GM13976 (cell line): ENCODE data around the gene EPO.
"Not testable (repeated sequence)": the region's sequence is repeated elsewhere in the genome, so short reads cannot be mapped to it uniquely, and the experiment has no call there.

Experiments used
- DNase-seq: peaks from one replicate; pipeline ENCODE4 v3.0.0; 2012; ENCODE audit warnings: low spot score
- in situ Hi-C: fragments of 300-500 bp; cut with MboI; formaldehyde crosslinking; loops from one replicate; pipeline ENCODE4 v1.12.0; 2022; ENCODE audit warnings: low sequenced_read_pairs, mixed read lengths, inconsistent platforms; ENCODE audit not compliant: unreplicated experiment
- TF ChIP-seq, protein P1 (sequence below): IDR thresholded peaks from 2 replicates; pipeline ENCODE4 v1.5.1; 2012; ENCODE audit warnings: borderline replicate concordance, mild to moderate bottlenecking; ENCODE audit not compliant: insufficient read depth; ENCODE audit errors: extremely low read depth, missing control alignments, control extremely low read depth

The EPO gene

DNA sequence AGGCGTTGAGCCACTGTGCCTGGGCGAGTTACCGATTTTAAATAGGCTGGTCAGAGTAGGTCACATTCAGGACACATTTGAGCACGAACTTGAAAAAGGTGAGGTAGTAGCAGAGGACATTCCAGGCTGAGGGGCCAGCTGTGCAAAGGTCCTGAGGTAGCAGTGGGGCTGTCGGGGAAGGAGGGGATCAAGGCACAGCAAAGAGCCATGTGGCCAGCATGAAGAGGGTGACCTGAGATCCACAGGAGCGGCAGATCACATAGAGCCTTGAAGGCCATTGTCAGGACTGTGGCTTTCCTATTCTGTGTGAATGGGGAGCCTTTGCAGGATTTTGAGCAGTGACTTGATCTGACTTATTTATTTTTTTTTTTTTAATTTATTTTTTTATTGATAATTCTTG lies 19.7 kb downstream of the EPO start:
- TF ChIP-seq, protein P1, sequence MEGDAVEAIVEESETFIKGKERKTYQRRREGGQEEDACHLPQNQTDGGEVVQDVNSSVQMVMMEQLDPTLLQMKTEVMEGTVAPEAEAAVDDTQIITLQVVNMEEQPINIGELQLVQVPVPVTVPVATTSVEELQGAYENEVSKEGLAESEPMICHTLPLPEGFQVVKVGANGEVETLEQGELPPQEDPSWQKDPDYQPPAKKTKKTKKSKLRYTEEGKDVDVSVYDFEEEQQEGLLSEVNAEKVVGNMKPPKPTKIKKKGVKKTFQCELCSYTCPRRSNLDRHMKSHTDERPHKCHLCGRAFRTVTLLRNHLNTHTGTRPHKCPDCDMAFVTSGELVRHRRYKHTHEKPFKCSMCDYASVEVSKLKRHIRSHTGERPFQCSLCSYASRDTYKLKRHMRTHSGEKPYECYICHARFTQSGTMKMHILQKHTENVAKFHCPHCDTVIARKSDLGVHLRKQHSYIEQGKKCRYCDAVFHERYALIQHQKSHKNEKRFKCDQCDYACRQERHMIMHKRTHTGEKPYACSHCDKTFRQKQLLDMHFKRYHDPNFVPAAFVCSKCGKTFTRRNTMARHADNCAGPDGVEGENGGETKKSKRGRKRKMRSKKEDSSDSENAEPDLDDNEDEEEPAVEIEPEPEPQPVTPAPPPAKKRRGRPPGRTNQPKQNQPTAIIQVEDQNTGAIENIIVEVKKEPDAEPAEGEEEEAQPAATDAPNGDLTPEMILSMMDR, result no peak
- in situ Hi-C loops, result no loop called here
- no peak for DNase-seq

GRCh38 chr7:100744605-100745004 lies 24.3 kb downstream of the EPO start:
- TF ChIP-seq, protein P1, result no peak
- in situ Hi-C loops, result no loop called here
- DNase-seq, result no peak

DNA sequence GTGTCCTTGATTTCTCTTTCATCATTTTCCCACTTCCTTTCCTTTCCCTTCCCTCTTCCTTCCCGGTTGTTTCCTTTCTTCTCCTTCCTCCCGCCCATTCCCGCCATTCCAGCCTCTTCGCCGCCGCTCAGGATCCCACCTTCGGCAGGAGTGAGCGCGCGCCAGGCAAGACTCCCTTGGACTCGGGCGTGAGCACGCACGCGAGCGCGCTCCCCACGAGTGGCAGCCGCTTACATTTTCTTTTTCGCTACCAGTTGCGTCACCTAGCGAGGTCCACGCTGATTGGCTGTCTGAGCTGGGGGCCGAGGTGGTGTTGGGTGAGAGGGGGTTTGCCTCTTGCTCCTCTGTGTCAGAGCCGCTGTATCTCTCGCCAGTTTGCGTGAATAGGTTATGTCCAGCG lies 24.9 kb downstream of the EPO start:
- DNase-seq, result peak; percentile 87
- TF ChIP-seq, protein P1, result no peak
- in situ Hi-C loops, result no loop called here

- in situ Hi-C loops, result no loop called here
- DNase-seq, result peak; percentile 7
- TF ChIP-seq, protein P1, result no peak
These were observed 32.7 kb downstream of the EPO start for GRCh38 chr7:100752994-100753393.

- in situ Hi-C loops, result no loop called here
- TF ChIP-seq, protein P1, result no peak
These were observed 33.5 kb downstream of the EPO start for GRCh38 chr7:100753750-100754149.

DNA sequence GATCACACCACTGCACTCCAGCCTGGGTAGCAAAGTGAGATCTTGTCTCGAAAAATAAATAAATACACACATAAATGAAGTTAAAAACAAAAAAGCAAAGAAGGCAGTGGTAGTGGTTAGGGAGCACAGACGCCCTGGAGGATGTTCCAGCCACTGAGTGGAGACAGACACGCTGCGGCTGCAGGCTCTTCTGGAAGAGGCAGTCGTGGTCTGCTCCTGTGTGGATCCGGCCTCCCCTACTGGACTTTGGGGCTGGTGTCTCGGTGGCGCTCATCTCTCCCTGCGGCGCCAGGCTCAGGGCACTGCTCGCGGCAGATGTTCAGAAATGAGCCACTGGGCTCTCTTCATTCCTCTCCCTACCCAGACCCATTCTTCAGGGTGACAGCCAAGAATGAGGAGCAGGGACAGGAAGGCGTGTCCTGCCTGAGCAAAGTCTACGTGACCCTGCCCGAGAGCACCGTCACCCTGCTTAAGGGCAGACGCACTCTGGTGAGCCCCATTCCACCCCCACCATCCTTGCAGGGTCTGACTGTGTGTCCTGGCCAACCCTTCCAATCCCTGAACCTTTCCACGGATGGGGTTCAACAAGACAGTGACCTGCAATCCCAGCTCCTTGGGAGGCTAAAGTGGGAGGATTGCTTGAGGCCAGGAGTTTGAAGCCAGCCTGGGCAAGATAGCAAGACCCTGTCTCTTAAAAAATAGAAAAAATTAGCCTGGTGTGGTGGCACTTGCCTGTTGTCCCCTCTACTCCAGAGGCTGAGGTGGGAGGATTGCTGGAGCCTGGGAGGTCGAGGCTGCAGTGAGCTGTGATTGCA lies 39.3 kb downstream of the EPO start:
- no peak for DNase-seq
- TF ChIP-seq, protein P1, result no peak
- in situ Hi-C loops, result no loop called here

More at GRCh38 chr7:100753750-100754149, 33.5 kb downstream of the EPO start:
- no peak for DNase-seq

DNA sequence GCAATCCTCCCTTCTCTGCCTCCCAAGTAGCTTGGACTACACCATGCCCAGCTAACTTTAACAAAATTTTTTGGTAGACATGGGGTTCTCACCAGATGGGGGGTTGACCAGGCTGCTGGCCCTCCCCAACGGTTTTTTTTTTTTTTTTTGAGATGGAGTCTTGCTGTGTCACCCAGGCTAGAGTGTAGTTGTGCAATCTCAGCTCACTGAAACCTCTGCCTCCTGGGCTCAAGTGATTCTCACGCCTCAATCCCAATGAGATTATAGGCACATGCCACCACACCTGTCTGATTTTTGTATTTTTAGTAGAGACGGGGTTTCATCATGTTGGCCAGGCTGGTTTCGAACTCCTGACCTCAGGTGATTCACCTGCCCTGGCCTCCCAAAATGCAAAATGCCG lies 42.6 kb downstream of the EPO start:
- in situ Hi-C loops, result not testable (repeated sequence)

More for the DNA sequence above, 42.6 kb downstream of the EPO start:
- not testable (repeated sequence) for DNase-seq
